ENCODE measurements around the gene SH3GL3.

SH3GL3 gene

GRCh38 chr15:83643201-83643600 lies 196.1 kb downstream of the SH3GL3 start:
- Histone ChIP-seq H3K4me2 (ENCODE audit: low read length) (no peak overlapping the region), H3K79me2 (ENCODE audit: insufficient read depth, low read length) (no peaks in the 10 kb centered on the region), H3K27me3 (ENCODE audit: insufficient read depth, low read length) (no peaks in the 10 kb centered on the region), H4K20me1 (ENCODE audit: insufficient read depth, low read length) (no peaks in the 10 kb centered on the region), H3K4me1 (ENCODE audit: insufficient read depth, low read length, severe bottlenecking) (no peaks in the 10 kb centered on the region), H3K27ac (ENCODE audit: low read depth, low read length, poor library complexity, severe bottlenecking) (no peak overlapping the region), H3K9me3 (ENCODE audit: low read length) (no peaks in the 10 kb centered on the region), H2AFZ (ENCODE audit: low read length) (no peak overlapping the region), H3K4me3 (ENCODE audit: low read depth, low read length, poor library complexity, severe bottlenecking) (no peak overlapping the region), H3K9ac (ENCODE audit: low read length) (no peak overlapping the region), H3F3A (ENCODE audit: insufficient read depth, low read length) (no peaks in the 10 kb centered on the region), H3K9me2 (ENCODE audit: low read depth, low read length) (no peaks in the 10 kb centered on the region), H3K36me3 (ENCODE audit: insufficient read depth, low read length) (no peaks in the 10 kb centered on the region)
- TF ChIP-seq CTCF (IDR thresholded peaks at IDR 0.05; ENCODE audit: low read length) (no peak), EZH2 (IDR thresholded peaks at IDR 0.05; ENCODE audit: borderline replicate concordance, low read length) (no peak)

- H3K27ac ChIP-seq (ENCODE audit: low read depth, low read length, poor library complexity, severe bottlenecking), result no peak overlapping the region
- H2AFZ ChIP-seq (ENCODE audit: low read length), result no peak overlapping the region
- no peaks in the 10 kb centered on the region for H3K36me3 ChIP-seq (ENCODE audit: insufficient read depth, low read length)
- H3F3A ChIP-seq (ENCODE audit: insufficient read depth, low read length), result no peaks in the 10 kb centered on the region
- H3K9me3 ChIP-seq (ENCODE audit: low read length), result no peaks in the 10 kb centered on the region
- no peak overlapping the region for H3K4me3 ChIP-seq (ENCODE audit: low read depth, low read length, poor library complexity, severe bottlenecking)
- no peaks in the 10 kb centered on the region for H3K27me3 ChIP-seq (ENCODE audit: insufficient read depth, low read length)
- TF ChIP-seq CTCF (IDR thresholded peaks at IDR 0.05; ENCODE audit: low read length) (no peak), EZH2 (IDR thresholded peaks at IDR 0.05; ENCODE audit: borderline replicate concordance, low read length) (no peak)
- H3K79me2 ChIP-seq (ENCODE audit: insufficient read depth, low read length), result no peaks in the 10 kb centered on the region
- no peak overlapping the region for H3K9ac ChIP-seq (ENCODE audit: low read length)
- no peak overlapping the region for H3K4me2 ChIP-seq (ENCODE audit: low read length)
- no peaks in the 10 kb centered on the region for H3K4me1 ChIP-seq (ENCODE audit: insufficient read depth, low read length, severe bottlenecking)
- H4K20me1 ChIP-seq (ENCODE audit: insufficient read depth, low read length), result no peaks in the 10 kb centered on the region
- H3K9me2 ChIP-seq (ENCODE audit: low read depth, low read length), result no peaks in the 10 kb centered on the region
Measured at GRCh38 chr15:83644439-83644838, 197.3 kb downstream of the SH3GL3 start.

- no peaks in the 10 kb centered on the region for H3K9me2 ChIP-seq (ENCODE audit: low read depth, low read length)
- H3F3A ChIP-seq (ENCODE audit: insufficient read depth, low read length), result no peaks in the 10 kb centered on the region
- H3K36me3 ChIP-seq (ENCODE audit: insufficient read depth, low read length), result no peaks in the 10 kb centered on the region
- H3K9ac ChIP-seq (ENCODE audit: low read length), result no peak overlapping the region
- no peaks in the 10 kb centered on the region for H4K20me1 ChIP-seq (ENCODE audit: insufficient read depth, low read length)
- H3K9me3 ChIP-seq (ENCODE audit: low read length), result no peaks in the 10 kb centered on the region
- no peak overlapping the region for H2AFZ ChIP-seq (ENCODE audit: low read length)
- H3K79me2 ChIP-seq (ENCODE audit: insufficient read depth, low read length), result no peaks in the 10 kb centered on the region
- H3K27ac ChIP-seq (ENCODE audit: low read depth, low read length, poor library complexity, severe bottlenecking), result no peak overlapping the region
- no peak overlapping the region for H3K4me3 ChIP-seq (ENCODE audit: low read depth, low read length, poor library complexity, severe bottlenecking)
- TF ChIP-seq EZH2 (IDR thresholded peaks at IDR 0.05; ENCODE audit: borderline replicate concordance, low read length), result no peak
- TF ChIP-seq CTCF (IDR thresholded peaks at IDR 0.05; ENCODE audit: low read length), result no peak
- H3K27me3 ChIP-seq (ENCODE audit: insufficient read depth, low read length), result no peaks in the 10 kb centered on the region
- H3K4me1 ChIP-seq (ENCODE audit: insufficient read depth, low read length, severe bottlenecking), result no peaks in the 10 kb centered on the region
- no peak overlapping the region for H3K4me2 ChIP-seq (ENCODE audit: low read length)
Measured at GRCh38 chr15:83650831-83651230, 203.7 kb downstream of the SH3GL3 start.
